Left ventricle myocardium inferior (tissue), 1 donor: ENCODE measurements around the gene HSDL2. TPM values are rescaled to one million over a fixed set of nuclear protein-coding genes. Genes with fewer than 3 reads are reported as not detected.
"Not testable (repeated sequence)": the region's sequence is repeated elsewhere in the genome, so short reads cannot be mapped to it uniquely, and the experiment has no call there.

Experiments used
- DNase-seq: peaks from one replicate; pipeline ENCODE4 v3.0.0-alpha.2; 2020
- H3K27ac ChIP-seq: fragments of 200-600 bp; replicated peaks from 2 replicates; pipeline ENCODE4 v1.8.0; 2021
- H3K27me3 ChIP-seq: fragments of 200-600 bp; 2 replicates; pipeline ENCODE4 v1.8.0; 2021; ENCODE audit warnings: low read depth
- H3K36me3 ChIP-seq: fragments of 200-600 bp; 2 replicates; pipeline ENCODE4 v1.8.0; 2021
- H3K4me1 ChIP-seq: fragments of 200-600 bp; 2 replicates; pipeline ENCODE4 v1.8.0; 2021
- H3K4me3 ChIP-seq: fragments of 200-600 bp; 2 replicates; pipeline ENCODE4 v1.8.0; 2021; ENCODE audit warnings: mild to moderate bottlenecking, moderate library complexity
- H3K9me3 ChIP-seq: fragments of 200-600 bp; replicated peaks from 2 replicates; pipeline ENCODE4 v1.8.0; 2021
- CTCF ChIP-seq: fragments of 200-600 bp; IDR thresholded peaks from 2 replicates; pipeline ENCODE4 v1.8.0; 2021; ENCODE audit warnings: antibody characterized with exemption, mild to moderate bottlenecking, borderline replicate concordance
- intact Hi-C: fragments of 100-400 bp; cut with micrococcal nuclease; formaldehyde crosslinking; loops from one replicate; pipeline ENCODE4 v1.11.0; 2022
- total RNA-seq: library from RNA; stranded (reverse); fragmentation: NEBNext Ultra II Directional; extraction: Animal tissue kit (Norgen Biotek cat#: 25700); gene quantifications from one replicate; pipeline ENCODE4 v1.2.1, GENCODE V29; 2021
- donor health status: DM: no; HTN: yes; CAD: no; lungs with severe emphysema.

Gene HSDL2
- total RNA-seq, 1 donor from 2014 or later, result 234 TPM

- Histone ChIP-seq H3K9me3 (no peaks in the 10 kb centered on the region), H3K27ac (no peak overlapping the region), H3K4me1 (peaks cover 11% of the 10 kb centered on the region), H3K4me3 (no peak overlapping the region), H3K36me3 (peaks cover 77% of the 10 kb centered on the region), H3K27me3 (no peaks in the 10 kb centered on the region)
- no peak for DNase-seq
- intact Hi-C loops, result no loop called here
- TF ChIP-seq CTCF, result no peak
These were observed 28.4 kb downstream of the HSDL2 start for GRCh38 chr9:112408275-112408674.

- Histone ChIP-seq H3K36me3 (peaks cover 77% of the 10 kb centered on the region), H3K27ac (no peak overlapping the region), H3K27me3 (no peaks in the 10 kb centered on the region), H3K4me3 (no peak overlapping the region), H3K4me1 (peaks cover 8% of the 10 kb centered on the region), H3K9me3 (no peaks in the 10 kb centered on the region)
- intact Hi-C loops, result no loop called here
- DNase-seq, result no peak
- no peak for TF ChIP-seq CTCF
These were observed 28.9 kb downstream of the HSDL2 start for GRCh38 chr9:112408819-112409218.

GRCh38 chr9:112409758-112410157 lies 29.9 kb downstream of the HSDL2 start:
- H3K4me3 ChIP-seq, result no peak overlapping the region
- no peaks in the 10 kb centered on the region for H3K27me3 ChIP-seq
- TF ChIP-seq CTCF, result no peak
- intact Hi-C loops, result no loop called here
- H3K4me1 ChIP-seq, result no peaks in the 10 kb centered on the region
- DNase-seq, result no peak
- H3K9me3 ChIP-seq, result no peaks in the 10 kb centered on the region
- H3K27ac ChIP-seq, result no peak overlapping the region
- H3K36me3 ChIP-seq, result peaks cover 83% of the 10 kb centered on the region

GRCh38 chr9:112411626-112412027 lies 31.7 kb downstream of the HSDL2 start:
- DNase-seq, result no peak
- Histone ChIP-seq H3K4me1 (no peaks in the 10 kb centered on the region), H3K27ac (no peak overlapping the region), H3K27me3 (no peaks in the 10 kb centered on the region), H3K9me3 (no peaks in the 10 kb centered on the region), H3K4me3 (no peak overlapping the region), H3K36me3 (peaks cover 74% of the 10 kb centered on the region)
- intact Hi-C loops, result no loop called here
- TF ChIP-seq CTCF, result no peak

GRCh38 chr9:112413728-112414127 lies 33.8 kb downstream of the HSDL2 start:
- H3K4me1 ChIP-seq, H3K27ac ChIP-seq, DNase-seq, H3K4me3 ChIP-seq, H3K27me3 ChIP-seq, intact Hi-C loops, H3K9me3 ChIP-seq: not testable (repeated sequence)
- H3K36me3 ChIP-seq, result peaks cover 56% of the 10 kb centered on the region

- Histone ChIP-seq H3K27me3 (no peaks in the 10 kb centered on the region), H3K4me3 (no peak overlapping the region), H3K9me3 (no peaks in the 10 kb centered on the region), H3K4me1 (no peaks in the 10 kb centered on the region), H3K36me3 (peaks cover 43% of the 10 kb centered on the region), H3K27ac (no peak overlapping the region)
- TF ChIP-seq CTCF, result no peak
- intact Hi-C loops, result no loop called here
- no peak for DNase-seq
These were observed 40.3 kb downstream of the HSDL2 start for GRCh38 chr9:112420208-112420607.
